Stimulated activated memory B cell treated with anti-CD40 and anti-IgM and Interleukin-4, amounts not matched to agents 10 μg/mL and 1 μg/mL and 100 μg/mL, for 72 hours (primary cell): ENCODE results near the gene PBX2.

ENCODE experiments used
- ATAC-seq: fragments of 150-1000 bp; cut with Tn5 transposase; 2 replicates; pipeline ENCODE4 v1.10.0; 2021
- H3K27ac Mint-ChIP-seq: one replicate; pipeline ENCODE4 v1.8.0; 2022; ENCODE audit warnings: mild to moderate bottlenecking, mixed read lengths
- H3K27me3 Mint-ChIP-seq: one replicate; pipeline ENCODE4 v1.8.0; 2022; ENCODE audit warnings: mixed read lengths
- H3K36me3 Mint-ChIP-seq: one replicate; pipeline ENCODE4 v1.8.0; 2022; ENCODE audit warnings: mixed read lengths
- H3K4me1 Mint-ChIP-seq: one replicate; pipeline ENCODE4 v1.8.0; 2022; ENCODE audit warnings: mixed read lengths
- H3K4me3 Mint-ChIP-seq: one replicate; pipeline ENCODE4 v1.8.0; 2022; ENCODE audit warnings: mild to moderate bottlenecking, moderate library complexity, mixed read lengths
- H3K9me3 Mint-ChIP-seq: one replicate; pipeline ENCODE4 v1.8.0; 2022; ENCODE audit warnings: mixed read lengths

The PBX2 gene

DNA sequence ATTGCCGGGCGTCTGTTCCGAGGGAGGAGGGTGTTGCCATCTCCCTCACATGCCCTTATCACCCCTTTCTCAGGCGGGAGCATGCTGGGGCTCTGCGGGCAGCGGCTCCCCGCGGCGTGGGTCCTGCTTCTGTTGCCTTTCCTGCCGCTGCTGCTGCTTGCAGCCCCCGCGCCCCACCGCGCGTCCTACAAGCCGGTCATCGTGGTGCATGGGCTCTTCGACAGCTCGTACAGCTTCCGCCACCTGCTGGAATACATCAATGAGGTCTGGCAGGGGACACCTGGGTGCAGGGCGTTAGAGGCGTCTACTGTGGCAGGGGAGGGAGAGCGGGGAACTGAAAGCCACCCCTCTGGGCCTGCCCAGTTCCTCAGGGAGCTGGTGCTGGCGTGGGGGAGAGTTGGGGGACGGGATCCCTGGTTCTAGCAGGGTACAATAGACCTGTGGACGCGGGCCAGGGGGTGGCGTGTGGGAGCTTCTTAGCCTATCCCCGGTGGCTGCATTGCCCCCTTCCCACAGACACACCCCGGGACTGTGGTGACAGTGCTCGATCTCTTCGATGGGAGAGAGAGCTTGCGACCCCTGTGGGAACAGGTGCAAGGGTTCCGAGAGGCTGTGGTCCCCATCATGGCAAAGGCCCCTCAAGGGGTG is 35.4 kb downstream of the PBX2 start:
- peak; percentile 88 for ATAC-seq
- Mint-ChIP-seq H3K36me3 (peaks cover 20% of the 10 kb centered on the region), H3K4me3 (peak overlapping the region; percentile 82), H3K9me3 (no peaks in the 10 kb centered on the region), H3K4me1 (peaks cover 42% of the 10 kb centered on the region), H3K27ac (peak overlapping the region; percentile 59), H3K27me3 (peaks cover 47% of the 10 kb centered on the region)

DNA sequence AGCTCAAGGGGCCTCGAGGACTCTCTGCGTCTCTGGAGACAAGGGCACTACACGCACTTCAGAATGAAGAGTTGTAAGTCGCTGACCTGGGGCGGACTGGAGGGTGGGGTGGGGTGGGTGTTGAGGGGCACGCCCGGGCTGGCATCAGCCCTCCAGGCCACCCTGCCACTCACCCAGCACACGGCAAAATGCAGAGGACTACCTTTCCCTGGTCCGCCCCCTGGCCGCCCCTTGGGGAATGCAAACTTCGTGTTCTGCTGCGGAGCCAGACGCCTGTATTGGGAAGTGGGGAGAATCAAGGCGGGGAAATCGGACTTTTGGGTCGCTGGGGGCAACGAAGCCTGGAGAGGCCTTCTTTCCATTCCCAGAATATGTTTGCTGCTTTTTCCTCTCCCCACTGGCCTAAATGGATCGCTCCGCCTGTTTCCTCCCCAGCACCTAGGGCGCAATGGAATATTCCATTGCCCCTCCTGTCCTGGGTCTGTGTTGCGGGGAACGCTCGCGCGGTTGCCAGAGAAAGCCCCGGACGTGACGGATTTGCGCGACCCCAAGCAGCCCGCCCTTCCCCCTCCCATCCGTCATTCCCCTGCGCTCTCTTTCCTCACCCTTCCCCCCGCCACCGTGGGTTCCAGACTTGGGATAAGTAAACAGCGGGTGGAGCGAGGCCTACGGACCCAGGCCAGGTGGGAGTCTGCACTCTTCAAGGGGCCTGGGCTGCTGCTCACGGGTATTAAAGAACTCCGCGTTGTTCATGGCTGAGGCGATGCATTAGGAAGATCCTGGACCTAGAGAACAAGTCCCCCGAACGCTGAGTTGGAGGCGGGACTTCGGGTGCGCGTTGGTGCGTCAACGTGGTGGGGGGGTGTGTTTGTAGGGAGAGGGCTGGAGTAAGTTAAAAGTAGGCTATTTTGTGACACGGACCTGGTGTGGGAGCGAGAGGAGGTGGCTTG is 36.2 kb downstream of the PBX2 start, which contains the start of gene PPT2:
TSS of gene PPT2 (plus strand) at position 578 of the 950 bp plus-strand sequence. CDS start 454 bp downstream, outside the sequence.
- peaks cover 17% of the 10 kb centered on the region for H3K36me3 Mint-ChIP-seq
- peak within 1 kb of the TSS; percentile 82 for H3K4me3 Mint-ChIP-seq
- peaks cover 55% of the 10 kb centered on the region for H3K27me3 Mint-ChIP-seq
- peak; percentile 77 for ATAC-seq
- H3K4me1 Mint-ChIP-seq = peaks cover 46% of the 10 kb centered on the region
- no peaks in the 10 kb centered on the region for H3K9me3 Mint-ChIP-seq
- peak within 1 kb of the TSS; percentile 59 for H3K27ac Mint-ChIP-seq

DNA sequence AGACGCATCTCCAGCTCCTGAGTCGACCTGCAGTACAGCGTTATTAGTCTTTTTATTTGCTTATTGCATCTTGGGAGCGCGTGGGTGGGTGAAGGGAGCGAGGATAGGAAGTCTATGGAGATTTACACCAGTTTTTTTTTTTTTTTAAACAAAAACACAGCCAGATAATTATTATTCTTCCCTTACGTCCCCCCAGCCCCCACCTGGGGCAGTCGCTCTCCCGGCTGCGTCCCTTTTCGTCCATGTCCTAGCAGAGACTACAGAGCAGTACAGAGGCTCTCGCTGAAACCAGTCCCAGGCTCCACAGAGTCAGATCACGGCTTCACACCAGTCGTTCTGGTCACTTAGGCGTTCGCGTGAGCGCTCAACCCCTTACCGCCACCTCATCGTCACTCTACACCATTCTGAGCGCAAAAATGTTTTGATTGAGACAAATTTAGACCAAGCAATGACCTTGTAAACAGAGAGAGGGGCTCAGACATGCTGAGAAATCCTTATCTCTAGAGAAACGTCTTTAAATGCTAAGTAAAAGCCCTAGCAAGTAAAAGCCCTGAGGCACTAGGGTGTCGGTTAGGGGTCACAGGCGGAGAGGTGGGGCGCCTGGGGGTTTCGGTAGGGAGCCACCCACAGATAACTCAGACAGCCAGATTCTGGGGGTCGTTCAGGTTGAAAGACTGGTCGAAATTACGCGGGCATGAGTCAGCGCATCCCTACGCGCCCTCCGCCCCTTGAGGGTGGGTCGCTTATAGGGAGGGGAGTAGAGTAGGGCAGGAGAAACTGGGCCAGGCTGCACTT is 37.0 kb downstream of the PBX2 start:
- Mint-ChIP-seq H3K27ac (peak overlapping the region; percentile 59), H3K4me1 (peaks cover 55% of the 10 kb centered on the region), H3K36me3 (peaks cover 13% of the 10 kb centered on the region), H3K4me3 (peak overlapping the region; percentile 64), H3K9me3 (no peaks in the 10 kb centered on the region), H3K27me3 (peaks cover 64% of the 10 kb centered on the region)
- no peak for ATAC-seq

DNA sequence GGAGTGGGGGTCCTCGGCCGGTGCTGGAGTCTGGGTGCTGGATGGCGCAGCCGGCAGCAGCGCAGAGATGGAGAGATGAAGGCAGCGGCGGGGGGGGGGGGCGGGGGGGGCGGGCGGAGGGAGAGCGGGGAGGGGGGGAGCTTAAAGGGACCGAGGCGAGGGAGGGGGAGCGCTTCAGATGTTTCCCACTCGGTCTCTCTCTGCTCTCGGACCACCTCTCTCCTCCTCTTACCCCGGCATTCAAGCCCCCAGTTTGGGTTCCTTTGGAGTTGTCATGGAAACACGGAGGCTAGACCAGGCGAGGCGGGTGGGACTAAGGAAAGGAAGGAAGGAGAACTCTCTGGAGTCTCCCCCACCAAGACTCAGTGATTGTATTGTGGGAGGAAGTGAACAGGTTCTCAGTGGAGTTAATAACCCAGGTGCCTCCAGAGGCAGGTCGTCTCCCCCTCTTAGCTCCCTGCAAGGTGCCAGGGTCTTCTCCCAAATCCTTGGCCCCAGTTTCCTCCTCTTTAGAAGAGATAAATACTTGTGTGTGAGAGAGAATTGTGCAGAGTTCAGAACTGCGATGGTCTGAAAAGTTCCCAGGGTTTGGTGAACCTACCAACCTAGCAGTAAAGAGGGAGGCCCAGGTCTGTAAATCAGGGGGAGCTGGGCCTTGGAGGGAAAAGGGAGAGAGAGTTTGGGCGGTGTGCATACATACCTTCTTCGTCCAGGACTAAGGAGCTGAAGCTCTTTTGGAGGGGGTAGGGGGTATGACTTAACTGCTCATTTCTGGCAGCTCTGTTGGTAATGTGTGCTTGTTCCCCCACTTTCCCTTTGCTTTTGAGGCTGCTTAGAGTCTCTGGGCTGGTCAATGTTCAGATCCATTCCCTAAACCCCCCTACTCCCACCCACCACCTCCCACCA is 37.9 kb downstream of the PBX2 start, which contains the start of gene PRRT1:
TSS of gene PRRT1 (minus strand) at position 77 of the 906 bp plus-strand sequence. CDS start 112 bp downstream, outside the sequence.
- Mint-ChIP-seq H3K27me3 (peaks cover 64% of the 10 kb centered on the region), H3K9me3 (no peaks in the 10 kb centered on the region), H3K4me1 (peaks cover 56% of the 10 kb centered on the region), H3K27ac (no peak within 1 kb of the TSS), H3K36me3 (peaks cover 5% of the 10 kb centered on the region), H3K4me3 (no peak within 1 kb of the TSS)
- ATAC-seq = no peak

GRCh38 chr6:32151181-32151862 is 38.7 kb downstream of the PBX2 start:
- Mint-ChIP-seq H3K4me3 (no peak overlapping the region), H3K27me3 (peaks cover 72% of the 10 kb centered on the region), H3K36me3 (peaks cover 5% of the 10 kb centered on the region), H3K4me1 (peaks cover 56% of the 10 kb centered on the region), H3K27ac (no peak overlapping the region), H3K9me3 (no peaks in the 10 kb centered on the region)
- no peak for ATAC-seq

GRCh38 chr6:32149932-32150870 is 39.8 kb downstream of the PBX2 start:
- Mint-ChIP-seq H3K36me3 (peaks cover 5% of the 10 kb centered on the region), H3K9me3 (no peaks in the 10 kb centered on the region), H3K4me1 (peaks cover 52% of the 10 kb centered on the region), H3K27me3 (peaks cover 74% of the 10 kb centered on the region), H3K4me3 (peak overlapping the region; percentile 0), H3K27ac (no peak overlapping the region)
- ATAC-seq = no peak

DNA sequence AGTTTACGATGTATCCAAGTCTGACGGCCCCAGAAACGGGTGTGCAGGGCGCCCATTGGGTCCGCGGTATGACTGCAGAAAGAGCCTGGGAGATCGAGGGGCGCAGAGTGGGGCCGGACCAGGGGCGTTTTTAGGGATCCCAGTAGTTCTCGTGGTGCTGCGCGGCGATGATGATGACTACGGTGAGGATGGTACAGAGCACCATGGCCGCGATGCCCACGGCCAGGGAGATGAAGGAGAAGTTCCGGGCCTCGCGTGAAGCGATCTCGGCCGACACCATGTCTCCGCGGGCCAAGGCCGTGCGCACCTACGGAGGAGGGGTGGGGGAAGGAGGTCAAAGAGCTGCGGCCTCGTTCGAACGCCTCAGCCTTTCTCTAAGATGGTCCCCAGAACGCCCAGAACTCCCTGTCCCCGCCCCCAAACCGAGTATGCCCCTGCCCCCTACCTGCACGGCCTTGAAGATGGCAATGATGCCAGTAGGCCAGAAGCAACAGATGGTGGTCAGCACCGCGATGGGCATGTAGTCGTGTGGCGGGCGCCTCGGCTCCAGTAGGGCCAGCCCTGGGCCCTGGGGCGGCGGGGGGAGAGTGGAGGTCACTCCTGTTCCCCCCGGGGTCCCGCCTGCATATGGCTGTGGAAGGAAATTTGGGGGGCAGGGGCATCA is 40.8 kb downstream of the PBX2 start:
- Mint-ChIP-seq H3K27me3 (peaks cover 74% of the 10 kb centered on the region), H3K9me3 (no peaks in the 10 kb centered on the region), H3K4me1 (peaks cover 43% of the 10 kb centered on the region), H3K27ac (no peak overlapping the region), H3K4me3 (peak overlapping the region; percentile 59), H3K36me3 (peaks cover 5% of the 10 kb centered on the region)
- ATAC-seq = no peak

DNA sequence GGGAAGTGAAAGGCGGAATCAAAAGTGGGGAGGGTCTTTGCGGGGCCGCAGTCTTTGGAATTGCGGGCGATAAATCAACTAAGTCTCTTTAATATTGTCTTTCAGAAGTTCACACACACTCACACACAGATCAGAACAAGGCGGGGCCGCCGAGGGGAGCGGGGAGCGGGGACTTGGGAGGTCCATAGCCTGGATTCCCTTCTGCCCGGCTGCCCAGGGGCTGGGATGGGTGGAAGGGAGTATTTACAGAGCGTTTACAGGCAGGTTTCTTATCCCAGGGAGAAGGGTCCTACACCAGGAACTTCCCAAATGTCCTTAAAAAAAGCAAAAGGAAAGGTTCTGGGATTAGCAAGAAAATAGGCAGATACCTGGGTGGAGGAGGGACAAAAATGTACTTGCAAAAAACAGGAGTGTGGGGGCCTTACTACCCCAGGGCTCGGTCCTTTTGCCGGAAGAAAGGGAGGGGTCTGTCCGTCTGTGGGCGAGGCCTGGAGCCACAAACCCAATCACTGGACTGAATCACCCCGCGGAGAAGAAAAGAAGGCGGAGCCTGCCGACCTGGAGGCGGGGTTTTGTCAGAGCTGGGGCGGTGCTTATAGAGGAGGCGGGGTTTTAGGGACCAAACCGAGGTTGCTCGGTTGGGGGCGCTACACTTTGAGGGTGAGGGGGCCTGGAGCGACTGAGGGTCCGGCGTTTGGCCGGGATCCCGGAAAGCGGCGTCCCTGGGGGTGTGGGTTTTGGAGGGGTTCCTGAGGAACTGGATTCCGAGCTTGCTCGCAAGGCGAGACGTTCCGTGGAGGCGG is 41.5 kb downstream of the PBX2 start:
- no peak for ATAC-seq
- Mint-ChIP-seq H3K9me3 (no peaks in the 10 kb centered on the region), H3K36me3 (peaks cover 5% of the 10 kb centered on the region), H3K27me3 (peaks cover 74% of the 10 kb centered on the region), H3K27ac (no peak overlapping the region), H3K4me1 (peaks cover 35% of the 10 kb centered on the region), H3K4me3 (peak overlapping the region; percentile 59)

DNA sequence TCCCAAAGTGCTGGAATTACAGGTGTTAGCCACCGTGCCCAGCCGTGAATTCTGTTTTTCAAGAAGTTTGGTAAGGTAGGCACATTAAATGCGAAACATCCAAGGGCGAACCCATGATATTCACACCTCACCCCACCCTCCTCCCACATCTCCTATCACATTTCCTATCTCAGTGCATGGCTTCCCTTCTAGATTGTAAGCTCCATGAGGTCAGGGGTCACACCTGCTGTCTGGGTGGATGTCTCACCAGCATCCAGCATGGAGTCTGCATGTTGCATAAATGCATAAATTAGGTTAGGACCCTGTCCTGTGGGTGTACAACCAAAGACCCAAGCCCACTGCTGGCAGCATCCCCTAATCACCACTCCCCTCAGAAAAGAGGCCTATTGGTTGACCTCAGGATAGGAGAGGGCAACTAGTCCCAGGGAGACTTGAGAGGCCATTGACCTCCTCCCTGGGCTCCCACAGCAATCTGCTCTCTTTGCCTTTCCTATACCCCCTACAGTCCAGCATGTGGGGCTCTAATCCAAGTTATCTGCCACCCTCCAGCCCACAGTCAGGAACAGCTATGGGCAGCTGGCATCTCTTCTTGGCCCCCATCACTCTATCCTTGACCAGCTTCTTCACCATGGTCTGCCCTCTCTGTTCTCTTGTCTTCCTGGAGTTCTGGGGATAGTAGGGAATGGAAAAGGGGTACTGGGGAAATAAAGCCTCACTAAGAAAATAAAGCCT is 42.4 kb downstream of the PBX2 start:
- H3K36me3 Mint-ChIP-seq = peaks cover 5% of the 10 kb centered on the region
- H3K4me1 Mint-ChIP-seq = peaks cover 26% of the 10 kb centered on the region
- no peak for ATAC-seq
- peaks cover 65% of the 10 kb centered on the region for H3K27me3 Mint-ChIP-seq
- H3K27ac Mint-ChIP-seq = no peak overlapping the region
- no peak overlapping the region for H3K4me3 Mint-ChIP-seq
- no peaks in the 10 kb centered on the region for H3K9me3 Mint-ChIP-seq

GRCh38 chr6:32146687-32147086 is 43.3 kb downstream of the PBX2 start:
- Mint-ChIP-seq H3K4me3 (no peak overlapping the region), H3K4me1 (peaks cover 26% of the 10 kb centered on the region), H3K9me3 (no peaks in the 10 kb centered on the region), H3K27ac (no peak overlapping the region), H3K36me3 (peaks cover 5% of the 10 kb centered on the region), H3K27me3 (peaks cover 62% of the 10 kb centered on the region)
- no peak for ATAC-seq

DNA sequence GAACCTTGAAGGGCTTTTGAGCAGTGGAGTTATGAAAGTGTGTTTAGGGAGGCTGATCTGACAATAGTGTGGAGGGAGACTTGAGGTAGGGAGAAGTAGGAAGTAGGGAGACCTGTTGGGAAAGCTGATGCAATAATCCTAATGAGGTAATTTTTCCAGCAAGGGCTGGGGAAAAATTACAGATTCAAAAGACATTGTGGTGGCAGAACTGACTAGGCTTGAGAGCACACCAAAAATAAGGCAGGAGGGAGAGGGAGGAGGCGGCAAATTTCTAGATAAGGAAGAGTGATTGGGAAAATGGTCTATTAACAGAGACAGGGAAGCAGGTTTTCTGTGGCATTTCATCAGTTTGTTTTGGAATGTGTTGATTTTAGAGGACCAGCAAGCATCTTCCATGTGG is 43.7 kb downstream of the PBX2 start:
- no peak for ATAC-seq
- Mint-ChIP-seq H3K36me3 (peaks cover 5% of the 10 kb centered on the region), H3K4me3 (no peak overlapping the region), H3K4me1 (peaks cover 22% of the 10 kb centered on the region), H3K27ac (no peak overlapping the region), H3K27me3 (peaks cover 62% of the 10 kb centered on the region), H3K9me3 (no peaks in the 10 kb centered on the region)
